ENCODE data around the gene CDCA4. TPM values are rescaled to one million over a fixed set of nuclear protein-coding genes. Genes with fewer than 3 reads are reported as not detected.

The CDCA4 gene
- total RNA-seq, 1 donor from 2014 or later: 2.0 TPM

- Histone ChIP-seq H3K9me3 (replicated peaks) (peaks cover 5% of the 10 kb centered on the region), H3K27ac (replicated peaks) (no peak overlapping the region), H3K27me3 (ENCODE audit: low read depth) (no peaks in the 10 kb centered on the region), H3K4me1 (no peaks in the 10 kb centered on the region), H3K4me3 (no peak overlapping the region), H3K36me3 (peaks cover 19% of the 10 kb centered on the region)
- intact Hi-C loops (cut with micrococcal nuclease): no loop called here
- no peak for TF ChIP-seq CTCF (IDR thresholded peaks at IDR 0.05; ENCODE audit: borderline replicate concordance)
- DNase-seq: no peak
These were observed 24.9 kb downstream of the CDCA4 start for GRCh38 chr14:104996032-104996431.

GRCh38 chr14:104994978-104995377, 25.9 kb downstream of the CDCA4 start:
- no peaks in the 10 kb centered on the region for H3K4me1 ChIP-seq
- H3K27ac ChIP-seq (replicated peaks): no peak overlapping the region
- peaks cover 5% of the 10 kb centered on the region for H3K9me3 ChIP-seq (replicated peaks)
- no peak overlapping the region for H3K4me3 ChIP-seq
- H3K36me3 ChIP-seq: peaks cover 19% of the 10 kb centered on the region
- H3K27me3 ChIP-seq (ENCODE audit: low read depth): no peaks in the 10 kb centered on the region
- TF ChIP-seq CTCF (IDR thresholded peaks at IDR 0.05; ENCODE audit: borderline replicate concordance): no peak
- intact Hi-C loops (cut with micrococcal nuclease): no loop called here
- DNase-seq: no peak

- DNase-seq: no peak
- H3K36me3 ChIP-seq: peaks cover 19% of the 10 kb centered on the region
- H3K27ac ChIP-seq (replicated peaks): no peak overlapping the region
- H3K4me1 ChIP-seq: no peaks in the 10 kb centered on the region
- no peak for TF ChIP-seq CTCF (IDR thresholded peaks at IDR 0.05; ENCODE audit: borderline replicate concordance)
- H3K4me3 ChIP-seq: no peak overlapping the region
- H3K27me3 ChIP-seq (ENCODE audit: low read depth): no peaks in the 10 kb centered on the region
- no peaks in the 10 kb centered on the region for H3K9me3 ChIP-seq (replicated peaks)
- intact Hi-C loops (cut with micrococcal nuclease): no loop called here
These were observed 26.9 kb downstream of the CDCA4 start for GRCh38 chr14:104993808-104994591.

GRCh38 chr14:104993306-104993705, 27.6 kb downstream of the CDCA4 start:
- no peak overlapping the region for H3K27ac ChIP-seq (replicated peaks)
- no peaks in the 10 kb centered on the region for H3K27me3 ChIP-seq (ENCODE audit: low read depth)
- H3K4me1 ChIP-seq: no peaks in the 10 kb centered on the region
- no peak for TF ChIP-seq CTCF (IDR thresholded peaks at IDR 0.05; ENCODE audit: borderline replicate concordance)
- H3K4me3 ChIP-seq: no peak overlapping the region
- no peak for DNase-seq
- H3K9me3 ChIP-seq (replicated peaks): no peaks in the 10 kb centered on the region
- peaks cover 19% of the 10 kb centered on the region for H3K36me3 ChIP-seq
- intact Hi-C loops (cut with micrococcal nuclease): no loop called here

- Histone ChIP-seq H3K4me3 (no peak overlapping the region), H3K9me3 (replicated peaks) (no peaks in the 10 kb centered on the region), H3K36me3 (peaks cover 19% of the 10 kb centered on the region), H3K27me3 (ENCODE audit: low read depth) (no peaks in the 10 kb centered on the region), H3K27ac (replicated peaks) (no peak overlapping the region), H3K4me1 (no peaks in the 10 kb centered on the region)
- no peak for TF ChIP-seq CTCF (IDR thresholded peaks at IDR 0.05; ENCODE audit: borderline replicate concordance)
- intact Hi-C loops (cut with micrococcal nuclease): no loop called here
- no peak for DNase-seq
These were observed 28.4 kb downstream of the CDCA4 start for GRCh38 chr14:104992501-104992900.
